ENCODE measurements around the gene ANKRD29. TPM values are rescaled to one million over a fixed set of nuclear protein-coding genes. Genes with fewer than 3 reads are reported as not detected.

ANKRD29 gene
- total and polyA plus RNA-seq, 9 of the 15 experiments (the other 6 are each of a cell fraction or from before 2014, with no cell fraction given): 0.36 TPM; not detected in 8

- TF ChIP-seq, protein P1, sequence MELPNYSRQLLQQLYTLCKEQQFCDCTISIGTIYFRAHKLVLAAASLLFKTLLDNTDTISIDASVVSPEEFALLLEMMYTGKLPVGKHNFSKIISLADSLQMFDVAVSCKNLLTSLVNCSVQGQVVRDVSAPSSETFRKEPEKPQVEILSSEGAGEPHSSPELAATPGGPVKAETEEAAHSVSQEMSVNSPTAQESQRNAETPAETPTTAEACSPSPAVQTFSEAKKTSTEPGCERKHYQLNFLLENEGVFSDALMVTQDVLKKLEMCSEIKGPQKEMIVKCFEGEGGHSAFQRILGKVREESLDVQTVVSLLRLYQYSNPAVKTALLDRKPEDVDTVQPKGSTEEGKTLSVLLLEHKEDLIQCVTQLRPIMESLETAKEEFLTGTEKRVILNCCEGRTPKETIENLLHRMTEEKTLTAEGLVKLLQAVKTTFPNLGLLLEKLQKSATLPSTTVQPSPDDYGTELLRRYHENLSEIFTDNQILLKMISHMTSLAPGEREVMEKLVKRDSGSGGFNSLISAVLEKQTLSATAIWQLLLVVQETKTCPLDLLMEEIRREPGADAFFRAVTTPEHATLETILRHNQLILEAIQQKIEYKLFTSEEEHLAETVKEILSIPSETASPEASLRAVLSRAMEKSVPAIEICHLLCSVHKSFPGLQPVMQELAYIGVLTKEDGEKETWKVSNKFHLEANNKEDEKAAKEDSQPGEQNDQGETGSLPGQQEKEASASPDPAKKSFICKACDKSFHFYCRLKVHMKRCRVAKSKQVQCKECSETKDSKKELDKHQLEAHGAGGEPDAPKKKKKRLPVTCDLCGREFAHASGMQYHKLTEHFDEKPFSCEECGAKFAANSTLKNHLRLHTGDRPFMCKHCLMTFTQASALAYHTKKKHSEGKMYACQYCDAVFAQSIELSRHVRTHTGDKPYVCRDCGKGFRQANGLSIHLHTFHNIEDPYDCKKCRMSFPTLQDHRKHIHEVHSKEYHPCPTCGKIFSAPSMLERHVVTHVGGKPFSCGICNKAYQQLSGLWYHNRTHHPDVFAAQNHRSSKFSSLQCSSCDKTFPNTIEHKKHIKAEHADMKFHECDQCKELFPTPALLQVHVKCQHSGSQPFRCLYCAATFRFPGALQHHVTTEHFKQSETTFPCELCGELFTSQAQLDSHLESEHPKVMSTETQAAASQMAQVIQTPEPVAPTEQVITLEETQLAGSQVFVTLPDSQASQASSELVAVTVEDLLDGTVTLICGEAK (IDR thresholded peaks at IDR 0.05): no peak
- TF ChIP-seq, protein P1 (CRISPR knock-in tag; IDR thresholded peaks at IDR 0.05): no peak
- TF ChIP-seq MAX (CRISPR knock-in tag; IDR thresholded peaks at IDR 0.05) (no peak), CREM (IDR thresholded peaks at IDR 0.05; ENCODE audit: low read depth) (no peak), OTX1 (CRISPR knock-in tag; IDR thresholded peaks at IDR 0.05) (no peak), NR4A1 (CRISPR knock-in tag; IDR thresholded peaks at IDR 0.05) (no peak), NR4A1 (tag; IDR thresholded peaks at IDR 0.05) (no peak), MYC (IDR thresholded peaks at IDR 0.05; ENCODE audit: low read depth, low read length) (no peak), MYC (CRISPR knock-in tag; IDR thresholded peaks at IDR 0.05; ENCODE audit: borderline replicate concordance, low read depth) (no peak), YBX1 (IDR thresholded peaks at IDR 0.05) (no peak)
These were observed 21.0 kb upstream of the ANKRD29 start (continued) for GRCh38 chr18:23683671-23684070.
